Measurements from ENCODE around the gene OGG1.

The OGG1 gene

DNA sequence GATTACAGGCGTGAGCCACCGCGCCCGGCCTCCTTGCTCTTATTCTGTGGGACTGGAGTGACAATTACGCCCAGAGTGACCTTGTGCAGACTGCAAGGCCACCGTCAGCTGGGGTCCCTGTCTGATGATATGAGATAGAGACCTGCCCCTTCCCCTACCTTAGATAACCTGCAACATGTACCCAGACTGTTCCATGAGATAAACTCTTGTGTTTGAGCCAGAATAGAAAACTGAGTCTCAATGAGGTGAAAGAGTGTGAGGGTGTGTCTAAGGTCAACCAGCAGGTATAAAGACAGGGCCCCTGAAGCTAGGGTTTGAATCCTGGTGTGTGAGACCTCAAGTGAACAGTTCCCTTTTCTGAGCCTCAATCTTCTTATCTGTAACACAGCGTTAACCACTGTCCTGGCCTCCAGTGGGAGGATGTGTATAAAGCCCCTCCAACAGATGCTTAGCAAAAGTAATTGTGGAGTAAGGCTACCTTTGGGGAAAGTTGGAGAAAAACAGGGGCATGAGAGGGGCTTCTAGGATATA lies 36.5 kb downstream of the OGG1 start:
- DNase-seq (ENCODE audit: low read depth), result no peak

DNA sequence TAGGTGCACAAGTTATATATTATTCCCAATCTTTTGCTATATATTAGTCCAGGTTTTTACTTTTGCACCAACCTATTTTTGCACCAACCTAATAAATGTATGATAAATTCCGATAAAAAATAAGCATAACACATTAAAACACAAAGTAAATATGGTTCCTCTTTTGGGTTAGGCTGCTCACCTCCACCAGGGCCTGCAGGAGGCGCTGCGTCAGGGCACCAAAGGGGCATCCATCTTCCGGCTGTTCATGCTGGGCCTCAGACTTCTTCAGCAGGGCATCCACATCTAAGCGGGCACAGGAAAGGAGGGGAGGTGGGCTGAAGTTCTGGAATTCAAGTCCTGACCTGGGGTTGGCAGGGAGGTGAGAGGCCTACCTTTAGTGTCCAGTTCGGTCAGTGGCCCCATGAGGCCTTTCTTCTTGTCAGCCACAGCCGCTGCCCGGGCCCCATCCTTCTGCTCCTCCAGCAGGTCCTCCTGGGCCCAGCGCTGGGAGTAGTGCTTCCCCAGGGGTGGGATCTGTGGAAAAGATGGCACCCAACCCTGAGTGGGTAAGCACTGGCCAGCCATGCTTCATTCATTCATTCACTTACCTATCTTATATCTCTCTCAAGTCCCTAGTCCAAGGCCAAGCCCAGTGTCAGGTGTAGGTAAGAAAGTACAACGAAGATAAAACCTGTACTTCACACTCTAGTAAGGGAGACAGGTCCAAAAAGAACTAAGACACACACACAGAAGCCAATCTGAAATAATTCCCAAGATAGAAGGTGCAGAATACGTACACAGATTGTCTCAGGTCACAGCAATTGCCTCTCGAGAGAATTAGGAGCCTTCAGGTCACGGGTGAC lies 37.3 kb downstream of the OGG1 start:
- no peak for DNase-seq (ENCODE audit: low read depth)

DNA sequence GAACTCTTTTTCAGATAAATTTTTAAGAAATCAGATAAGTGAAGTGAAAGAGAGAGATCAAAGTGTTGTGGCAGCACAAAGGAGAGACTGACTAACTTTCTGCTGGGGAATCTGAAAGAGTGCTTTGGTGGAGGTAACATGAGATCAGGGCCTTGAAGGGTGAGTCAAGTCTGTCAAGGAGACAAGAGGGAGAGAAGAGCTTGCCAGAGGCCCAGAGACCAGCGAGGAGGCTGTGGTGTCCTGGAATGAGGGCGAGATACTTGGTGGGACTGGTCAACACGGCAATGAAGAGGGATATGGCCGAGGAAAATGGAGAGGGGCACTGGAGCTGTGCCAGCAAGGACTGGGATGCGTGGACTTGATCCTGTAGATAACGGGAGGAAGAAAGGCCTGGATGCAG lies 38.0 kb downstream of the OGG1 start:
- no peak for DNase-seq (ENCODE audit: low read depth)

DNA sequence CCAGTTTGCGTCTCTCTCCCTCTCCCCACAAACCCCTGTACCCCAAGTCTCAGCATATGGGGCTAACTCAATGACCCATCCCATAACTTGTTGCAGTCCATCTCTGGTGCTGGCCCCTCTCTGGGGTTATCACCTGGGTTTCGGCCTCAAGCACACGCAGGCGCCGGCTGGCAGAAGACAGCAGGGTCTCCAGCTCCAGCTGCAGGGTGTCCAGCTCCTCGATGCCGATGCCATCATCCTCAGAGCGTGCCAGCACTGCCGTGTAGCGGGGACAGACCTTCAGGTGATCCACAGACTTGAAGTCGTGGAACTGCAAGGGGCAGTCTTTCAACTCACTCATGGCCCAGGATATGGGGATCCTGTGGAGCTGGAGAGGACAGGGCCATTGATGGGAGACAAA lies 41.4 kb downstream of the OGG1 start:
- no peak for DNase-seq (ENCODE audit: low read depth)

DNA sequence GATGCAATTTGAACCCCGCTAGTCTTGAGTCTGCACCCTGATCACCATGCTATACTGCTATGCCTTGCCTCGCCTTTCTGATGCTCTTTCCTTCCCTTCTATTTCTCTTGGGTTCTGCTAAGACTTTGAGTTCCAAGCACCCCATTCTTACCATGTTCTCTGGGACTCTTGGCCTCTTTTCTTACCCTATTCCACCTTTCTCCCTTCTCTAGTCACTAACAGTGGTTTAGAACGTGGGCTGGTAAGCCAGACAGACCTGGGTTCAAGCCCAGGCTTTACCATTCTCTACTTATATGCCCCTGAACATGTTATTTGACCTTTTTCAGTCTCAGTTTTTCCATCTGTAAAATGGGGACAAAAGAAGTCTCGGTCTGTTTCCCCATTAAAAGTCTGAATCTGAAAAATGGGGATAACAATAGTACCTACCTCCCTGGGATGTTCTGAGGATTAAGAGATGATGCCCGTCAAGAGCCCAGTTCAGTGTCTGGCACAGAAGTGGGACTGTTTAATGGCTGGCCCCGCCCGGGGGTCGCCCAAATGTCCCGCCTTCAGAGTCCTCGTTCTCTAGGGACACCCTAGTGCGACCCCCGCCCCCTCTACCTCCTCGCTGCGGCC lies 42.1 kb downstream of the OGG1 start:
- no peak for DNase-seq (ENCODE audit: low read depth)

DNA sequence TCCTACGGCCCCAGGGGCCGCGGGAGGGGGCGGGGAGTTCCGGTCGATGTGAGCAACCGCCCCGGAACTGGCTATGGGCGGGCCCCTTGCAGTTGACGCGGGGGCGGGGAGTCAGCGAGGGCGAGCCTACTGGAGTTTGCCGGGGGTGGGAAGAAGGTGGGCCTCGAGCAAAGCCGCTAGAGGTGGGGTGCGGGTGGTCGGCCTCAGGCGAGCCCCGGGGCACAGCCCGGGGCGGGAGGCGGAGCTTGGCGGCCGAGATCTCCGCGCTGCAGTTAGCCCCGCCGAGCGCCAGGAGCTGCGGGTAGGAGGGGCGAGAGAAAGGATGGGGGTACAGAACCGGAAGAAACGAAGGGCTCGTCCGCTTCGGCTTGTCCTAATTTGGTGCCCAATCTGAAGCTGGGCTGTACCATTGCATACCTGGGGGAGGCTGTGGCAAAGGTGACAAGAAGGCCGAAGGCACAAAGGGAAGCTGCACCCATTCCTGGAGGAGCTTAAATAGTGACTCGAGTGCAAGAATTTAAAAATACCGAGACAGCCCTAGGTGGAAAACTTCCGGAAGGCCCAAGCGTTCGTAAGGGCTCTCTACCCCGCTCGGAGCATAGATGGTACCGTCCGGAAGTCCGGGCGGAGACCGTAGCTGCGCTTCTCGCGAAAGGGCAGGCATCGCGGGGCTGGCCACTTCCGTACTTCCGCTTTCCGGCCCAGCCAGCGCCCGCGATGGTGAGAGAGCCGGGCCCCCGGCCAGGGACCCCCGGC lies 42.8 kb downstream of the OGG1 start, which contains the start of the genes ARPC4 and TADA3:
Gene ARPC4, plus strand, starts transcription at position 678 of the 756 bp plus-strand sequence. Its CDS starts 40 bp downstream, at position 718.
Gene TADA3, minus strand, starts transcription at position 69 of the 756 bp plus-strand sequence. CDS start 1,007 bp downstream, outside the sequence.
- peak; percentile 90 for DNase-seq (ENCODE audit: low read depth)

DNA sequence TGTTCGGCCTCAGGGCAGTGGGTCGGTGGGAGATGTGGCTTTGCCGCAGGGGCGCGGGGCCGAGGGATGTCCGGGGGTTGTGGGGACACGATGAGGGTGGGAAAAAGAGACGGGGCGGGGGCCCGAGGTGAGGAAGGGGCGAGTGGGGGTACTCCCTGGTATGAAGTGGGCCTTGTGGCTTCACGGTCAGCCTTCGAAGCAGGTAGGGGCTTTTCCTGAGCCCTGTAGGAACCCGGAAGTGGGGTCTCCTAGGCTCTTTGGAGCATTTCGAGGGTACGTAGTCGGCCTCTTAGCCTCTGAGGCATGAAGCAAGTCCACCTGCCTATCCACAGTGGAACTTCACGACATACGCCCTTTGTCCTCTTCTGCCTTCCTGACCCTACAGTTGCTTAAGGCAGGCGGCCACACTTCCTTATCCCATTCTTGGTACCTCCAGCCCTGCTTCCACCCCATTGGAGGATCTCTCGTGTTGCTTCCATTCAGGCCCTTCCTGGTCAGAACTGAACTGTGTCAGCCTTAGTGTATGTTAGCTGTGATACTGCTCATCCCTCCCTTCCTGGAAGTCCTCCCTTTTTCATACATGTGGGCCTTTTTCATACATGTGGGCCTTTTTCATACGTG lies 43.5 kb downstream of the OGG1 start:
- no peak for DNase-seq (ENCODE audit: low read depth)

DNA sequence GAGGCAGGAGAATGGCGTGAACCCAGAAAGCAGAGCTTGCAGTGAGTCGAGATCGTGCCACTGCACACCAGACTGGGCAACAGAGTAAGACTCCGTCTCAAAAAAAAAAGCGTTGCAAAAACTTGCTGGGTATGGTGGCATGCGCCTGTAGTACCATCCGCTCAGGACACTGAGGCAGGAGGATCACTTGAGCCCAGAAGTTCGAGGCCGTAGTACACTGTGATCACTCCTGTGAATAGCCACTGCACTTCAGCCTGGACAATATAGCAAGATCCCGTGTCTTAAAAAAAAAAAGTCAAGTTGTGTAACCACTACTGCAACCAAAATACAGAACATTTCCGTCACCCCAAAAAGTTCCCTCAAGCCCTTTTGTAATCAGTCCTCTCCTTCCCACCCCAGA lies 44.6 kb downstream of the OGG1 start:
- DNase-seq (ENCODE audit: low read depth), result no peak

DNA sequence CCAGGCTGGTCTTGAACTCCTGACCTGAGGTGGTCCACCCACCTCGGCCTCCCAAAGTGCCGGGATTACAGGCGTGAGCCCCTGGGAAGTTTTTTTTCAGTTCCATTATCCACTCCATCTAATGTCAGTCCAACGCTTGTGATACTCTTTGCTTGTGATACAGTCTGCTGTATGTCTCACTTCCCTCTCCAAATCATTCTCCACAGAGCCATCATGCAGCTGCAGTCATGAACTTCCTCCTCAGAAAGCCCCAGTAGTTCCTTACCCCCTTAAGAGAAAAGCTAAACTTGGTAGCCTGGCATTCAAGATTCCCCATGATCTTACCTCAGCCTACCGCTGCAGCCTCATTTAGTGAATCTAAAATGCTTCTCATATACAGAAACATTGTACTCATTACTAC lies 45.5 kb downstream of the OGG1 start:
- no peak for DNase-seq (ENCODE audit: low read depth)

DNA sequence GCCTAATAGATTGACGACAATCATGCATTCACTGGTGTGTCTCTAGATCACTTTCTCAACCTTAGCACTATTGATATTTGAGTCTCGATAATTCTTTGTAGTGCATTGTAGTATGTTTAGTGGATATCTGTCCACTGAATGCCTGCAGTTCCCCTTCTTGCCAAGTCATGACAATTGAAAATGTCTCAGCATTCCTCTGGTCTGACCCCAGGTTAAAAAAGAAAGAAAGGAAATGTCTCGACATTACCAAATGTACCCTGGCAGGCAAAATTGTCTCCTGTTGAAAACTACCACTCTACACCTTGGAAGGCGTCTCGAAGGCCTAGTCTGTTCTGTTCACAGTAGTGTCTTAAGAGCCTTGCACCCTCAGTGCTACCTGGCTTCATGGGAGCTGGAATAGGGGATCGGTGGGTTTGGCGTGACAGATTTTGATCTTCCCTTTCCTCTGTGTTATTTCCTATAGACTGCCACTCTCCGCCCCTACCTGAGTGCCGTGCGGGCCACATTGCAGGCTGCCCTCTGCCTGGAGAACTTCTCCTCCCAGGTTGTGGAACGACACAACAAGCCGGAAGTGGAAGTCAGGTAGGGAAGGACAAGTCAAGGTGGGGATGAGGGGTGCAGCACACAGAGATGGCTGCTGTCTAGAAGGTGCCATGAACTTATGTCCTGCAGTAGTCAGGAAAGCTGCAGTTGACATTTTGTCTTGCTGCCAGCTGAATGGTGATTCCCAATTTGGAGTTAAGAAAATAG lies 47.6 kb downstream of the OGG1 start:
- no peak for DNase-seq (ENCODE audit: low read depth)

DNA sequence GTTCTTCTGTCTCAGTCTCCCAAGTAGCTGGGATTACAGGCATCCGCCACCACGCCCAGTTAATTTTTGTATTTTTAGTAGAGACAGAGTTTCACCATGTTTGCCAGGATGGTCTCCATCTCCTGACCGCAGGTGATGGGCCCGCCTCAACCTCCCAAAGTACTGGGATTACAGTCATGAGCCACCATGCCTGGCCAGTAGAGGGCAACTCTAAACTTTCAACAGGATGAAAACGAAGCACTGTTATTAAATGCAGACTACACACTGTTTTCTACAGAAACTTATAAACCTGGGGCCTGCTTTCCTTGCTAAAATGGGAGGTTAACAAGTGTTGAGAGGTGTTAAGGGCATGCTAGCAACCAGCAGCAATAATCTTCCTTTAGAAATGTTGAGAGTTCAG lies 50.8 kb downstream of the OGG1 start:
- no peak for DNase-seq (ENCODE audit: low read depth)

DNA sequence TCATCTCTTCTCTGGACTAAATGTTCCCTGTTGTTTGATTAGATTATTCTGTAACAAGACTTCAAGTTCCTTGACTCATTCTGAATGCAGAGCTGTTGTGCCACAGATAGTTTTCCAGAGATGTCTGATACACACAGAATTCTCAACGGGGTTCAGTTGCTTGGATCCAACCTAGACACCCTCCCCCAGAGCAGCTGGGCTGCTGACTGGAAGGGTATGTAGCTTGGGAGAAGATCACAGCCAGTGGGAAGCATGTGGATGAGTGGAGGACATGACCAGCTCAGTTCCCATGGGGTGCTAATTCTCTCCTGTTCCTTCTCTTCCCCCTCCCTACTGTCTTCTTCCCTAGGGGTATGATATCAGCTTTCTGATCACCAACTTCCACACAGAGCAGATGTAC lies 53.7 kb downstream of the OGG1 start:
- no peak for DNase-seq (ENCODE audit: low read depth)

DNA sequence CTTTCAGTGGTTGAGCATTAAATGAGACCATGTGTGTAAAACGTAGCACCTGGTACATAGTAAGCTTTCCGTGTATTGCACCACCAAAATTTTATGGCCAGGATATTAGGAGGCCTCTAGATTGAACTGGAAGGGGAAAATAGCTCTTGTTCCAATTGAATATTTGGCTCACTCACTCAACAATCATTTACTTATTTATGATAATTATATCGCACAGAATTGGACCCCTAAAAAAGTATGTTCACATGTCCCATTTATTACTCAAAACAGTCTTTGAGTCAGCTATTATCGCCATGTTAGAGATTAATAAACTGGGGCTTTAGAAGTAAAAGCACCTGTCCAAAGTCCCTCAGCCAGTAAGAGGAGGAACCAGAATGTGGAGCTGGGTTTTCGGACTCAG lies 55.2 kb downstream of the OGG1 start:
- DNase-seq (ENCODE audit: low read depth), result no peak

DNA sequence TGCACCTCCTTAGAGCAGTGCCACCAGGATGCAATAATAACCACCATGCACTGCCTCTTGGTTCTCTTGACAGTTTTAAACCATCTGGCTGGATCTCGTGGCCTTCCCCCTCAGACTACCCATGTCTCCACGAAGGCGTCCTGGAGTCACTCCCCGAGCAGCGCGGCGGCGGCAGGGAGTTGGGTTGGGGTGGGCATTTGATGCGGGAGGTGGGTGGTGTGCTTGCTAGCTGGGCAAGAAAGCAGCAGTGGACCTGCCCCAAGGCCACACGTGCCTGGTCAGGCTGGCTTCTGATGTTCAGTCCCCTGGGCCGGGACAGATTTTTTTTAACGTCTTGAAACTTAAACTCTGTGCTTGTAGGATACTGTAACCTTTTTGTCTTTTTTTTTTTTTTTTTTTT lies 56.4 kb downstream of the OGG1 start:
- DNase-seq (ENCODE audit: low read depth), result no peak

All from activated T-cell treated with anti-CD3 and anti-CD28 coated beads for 1 hour (primary cell).